GM18507 (cell line): Measurements from ENCODE around the gene HRH2.
"Not testable (repeated sequence)": the region's sequence is repeated elsewhere in the genome, so short reads cannot be mapped to it uniquely, and the experiment has no call there.

ENCODE experiments used
- DNase-seq: peaks from one replicate; pipeline ENCODE4 v3.0.0; 2011; ENCODE audit warnings: low read depth; ENCODE audit not compliant: insufficient read length; ENCODE audit errors: extremely low spot score
- FAIRE-seq: peaks from 2 replicates; lab custom pipeline; 2011; peaks lifted over from hg19 to GRCh38; lab: Jason Lieb, UNC

Gene HRH2

GRCh38 chr5:175640106-175640775, 17.6 kb upstream of the HRH2 start:
- FAIRE-seq (no peak), DNase-seq (no peak)

GRCh38 chr5:175642998-175643397, 14.9 kb upstream of the HRH2 start:
- no peak for DNase-seq
- no peak for FAIRE-seq

- DNase-seq = no peak
- FAIRE-seq = no peak
Observed at GRCh38 chr5:175646251-175646650, 11.6 kb upstream of the HRH2 start.

GRCh38 chr5:175649967-175650366, 7.9 kb upstream of the HRH2 start:
- DNase-seq = no peak
- no peak for FAIRE-seq

- not testable (repeated sequence) for DNase-seq, FAIRE-seq
Observed at GRCh38 chr5:175650430-175651205, 7.3 kb upstream of the HRH2 start.

GRCh38 chr5:175652741-175653663, 4.9 kb upstream of the HRH2 start:
- DNase-seq (peak; percentile 9), FAIRE-seq (no peak)

- no peak for DNase-seq
- FAIRE-seq = no peak
Observed at GRCh38 chr5:175653763-175654162, 4.1 kb upstream of the HRH2 start.

GRCh38 chr5:175654339-175654738, 3.5 kb upstream of the HRH2 start:
- FAIRE-seq (no peak), DNase-seq (no peak)

- no peak for DNase-seq
- no peak for FAIRE-seq
Observed at GRCh38 chr5:175654807-175655206, 3.1 kb upstream of the HRH2 start.

- no peak for DNase-seq
- FAIRE-seq = no peak
Observed at GRCh38 chr5:175655411-175655810, 2.5 kb upstream of the HRH2 start.

GRCh38 chr5:175656966-175657365, 905 bp upstream of the HRH2 start:
- DNase-seq = no peak
- FAIRE-seq = no peak

GRCh38 chr5:175658299-175659145, 651 bp downstream of the HRH2 start:
- DNase-seq = no peak
- FAIRE-seq = no peak

- FAIRE-seq = no peak
- no peak for DNase-seq
Observed at GRCh38 chr5:175659546-175660253, 1.8 kb downstream of the HRH2 start.

- DNase-seq (no peak), FAIRE-seq (no peak)
Observed at GRCh38 chr5:175663186-175664184, 5.6 kb downstream of the HRH2 start.

GRCh38 chr5:175664723-175665122, 6.9 kb downstream of the HRH2 start:
- DNase-seq = no peak
- no peak for FAIRE-seq

- FAIRE-seq = no peak
- no peak for DNase-seq
Observed at GRCh38 chr5:175666216-175666615, 8.3 kb downstream of the HRH2 start.

GRCh38 chr5:175668006-175668405, 10.1 kb downstream of the HRH2 start:
- FAIRE-seq = no peak

GRCh38 chr5:175670372-175670771, 12.5 kb downstream of the HRH2 start:
- DNase-seq = no peak

More at GRCh38 chr5:175668006-175668405, 10.1 kb downstream of the HRH2 start:
- DNase-seq = no peak

More at GRCh38 chr5:175670372-175670771, 12.5 kb downstream of the HRH2 start:
- no peak for FAIRE-seq
